GM12872 (cell line): Measurements from ENCODE around the gene LLGL2.

Experiments used
- TF ChIP-seq, protein P1 (sequence below): IDR thresholded peaks from 3 replicates; pipeline ENCODE4 v1.5.1; 2011; ENCODE audit warnings: low read depth, mild to moderate bottlenecking, low read length, moderate library complexity; ENCODE audit not compliant: insufficient read depth

LLGL2 gene

DNA sequence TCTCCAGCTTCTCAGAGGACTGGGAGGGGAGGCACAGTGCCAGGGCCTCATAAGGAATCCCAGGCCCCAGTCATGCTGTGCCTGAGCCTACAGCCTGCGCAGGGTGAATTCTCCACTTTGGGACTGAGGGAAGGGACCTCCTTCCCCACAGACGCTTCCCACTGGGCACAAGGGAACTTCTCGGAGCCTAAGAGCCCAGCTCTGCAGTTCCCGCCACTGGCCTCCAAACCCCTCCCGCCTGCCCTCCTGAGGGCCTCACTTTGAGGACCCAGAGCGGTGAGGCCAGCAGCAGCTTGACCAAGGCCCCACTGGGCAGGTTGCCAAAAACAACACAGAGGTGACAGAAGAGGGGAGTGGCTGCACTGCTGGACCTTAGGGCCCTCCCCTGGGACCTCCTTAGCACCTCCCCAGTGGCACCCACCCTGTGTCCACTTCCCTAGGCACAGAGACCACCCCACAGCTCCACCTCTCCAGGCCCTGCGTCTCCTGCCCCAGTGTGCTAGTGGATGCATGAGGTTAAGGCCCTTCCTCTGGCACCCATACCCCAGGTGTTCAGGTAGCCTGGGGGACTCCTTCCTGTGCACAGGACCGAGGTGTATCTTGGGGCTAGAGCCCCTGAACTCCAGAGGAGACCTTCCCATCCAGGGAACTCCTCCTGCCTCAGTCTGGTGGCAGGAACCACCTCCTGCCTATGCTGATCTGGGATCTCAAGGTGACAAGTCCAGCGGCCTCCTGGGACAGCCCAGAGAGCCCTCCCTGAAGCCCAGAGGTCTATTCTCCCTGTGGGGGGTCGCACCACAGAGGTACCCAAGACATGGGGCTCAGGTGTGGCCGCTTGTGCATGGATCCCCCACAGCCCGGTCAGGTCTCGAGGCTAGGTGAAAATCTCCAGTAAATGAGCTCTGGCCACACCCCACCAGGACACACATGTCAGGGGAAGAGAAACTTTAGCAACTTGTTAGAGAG lies 13.6 kb upstream of the LLGL2 start:
- TF ChIP-seq, protein P1, sequence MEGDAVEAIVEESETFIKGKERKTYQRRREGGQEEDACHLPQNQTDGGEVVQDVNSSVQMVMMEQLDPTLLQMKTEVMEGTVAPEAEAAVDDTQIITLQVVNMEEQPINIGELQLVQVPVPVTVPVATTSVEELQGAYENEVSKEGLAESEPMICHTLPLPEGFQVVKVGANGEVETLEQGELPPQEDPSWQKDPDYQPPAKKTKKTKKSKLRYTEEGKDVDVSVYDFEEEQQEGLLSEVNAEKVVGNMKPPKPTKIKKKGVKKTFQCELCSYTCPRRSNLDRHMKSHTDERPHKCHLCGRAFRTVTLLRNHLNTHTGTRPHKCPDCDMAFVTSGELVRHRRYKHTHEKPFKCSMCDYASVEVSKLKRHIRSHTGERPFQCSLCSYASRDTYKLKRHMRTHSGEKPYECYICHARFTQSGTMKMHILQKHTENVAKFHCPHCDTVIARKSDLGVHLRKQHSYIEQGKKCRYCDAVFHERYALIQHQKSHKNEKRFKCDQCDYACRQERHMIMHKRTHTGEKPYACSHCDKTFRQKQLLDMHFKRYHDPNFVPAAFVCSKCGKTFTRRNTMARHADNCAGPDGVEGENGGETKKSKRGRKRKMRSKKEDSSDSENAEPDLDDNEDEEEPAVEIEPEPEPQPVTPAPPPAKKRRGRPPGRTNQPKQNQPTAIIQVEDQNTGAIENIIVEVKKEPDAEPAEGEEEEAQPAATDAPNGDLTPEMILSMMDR: no peak

GRCh38 chr17:75512926-75513640 lies 12.4 kb upstream of the LLGL2 start:
- TF ChIP-seq, protein P1: no peak

GRCh38 chr17:75513641-75514000 lies 11.9 kb upstream of the LLGL2 start:
- TF ChIP-seq, protein P1: no peak

DNA sequence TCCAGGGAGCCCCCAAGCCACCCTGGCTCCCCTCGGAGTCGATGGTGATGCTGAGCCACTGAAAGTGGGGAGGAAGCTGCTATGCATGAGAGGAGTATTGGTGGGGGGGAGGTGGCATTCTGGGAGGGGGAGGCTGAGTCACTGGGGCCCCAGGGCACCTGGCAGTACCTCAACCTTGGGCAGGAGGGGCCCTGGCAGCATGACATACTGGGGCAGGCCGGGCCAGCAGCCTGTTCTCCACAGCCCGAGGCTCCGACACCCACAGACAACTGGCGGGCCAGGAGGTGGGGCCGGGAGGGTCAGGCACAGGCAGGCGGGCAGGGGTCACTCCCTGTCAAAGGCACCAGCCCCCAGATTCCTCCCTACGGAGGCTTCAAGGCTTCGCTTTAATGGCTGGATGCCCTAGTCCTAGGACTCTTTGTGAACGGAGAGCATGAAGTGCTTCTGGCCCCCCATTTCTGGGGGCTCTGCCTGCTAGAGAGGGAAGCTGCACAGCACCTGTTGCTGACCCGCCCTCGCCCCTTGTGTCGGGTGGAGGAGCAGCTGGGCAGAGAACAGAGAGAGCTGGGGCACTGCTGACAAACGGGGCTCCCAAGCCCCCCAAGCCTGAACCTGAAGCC lies 11.1 kb upstream of the LLGL2 start:
- TF ChIP-seq, protein P1: no peak

DNA sequence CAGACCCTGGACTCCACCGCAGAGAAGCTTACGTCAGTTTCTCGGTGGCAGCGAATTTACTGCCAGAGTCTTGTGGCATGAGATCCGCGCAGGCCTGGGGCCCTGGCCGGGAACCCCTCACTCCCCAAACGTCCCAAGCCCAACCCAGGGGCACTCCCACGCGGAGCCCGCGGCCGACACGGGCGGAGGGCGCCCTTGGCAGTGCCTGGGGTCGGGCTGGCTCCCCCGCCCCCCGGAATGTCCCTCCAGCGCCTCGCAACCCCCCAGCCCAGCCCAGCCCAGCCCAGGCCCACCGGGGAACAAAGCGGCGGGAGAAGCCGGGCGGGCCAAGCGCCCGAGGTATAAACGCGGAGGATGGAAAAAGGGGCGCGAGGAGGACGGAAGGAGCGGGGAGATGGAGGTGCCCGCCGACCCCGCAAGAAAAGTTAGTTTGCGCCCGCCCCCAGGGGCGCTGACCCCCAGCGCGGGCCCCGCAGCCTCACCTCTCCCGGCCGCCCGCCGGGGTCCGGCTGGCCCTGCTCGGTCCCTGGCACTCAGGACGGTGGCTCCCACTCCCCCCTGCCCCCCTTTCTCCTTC lies 10.5 kb upstream of the LLGL2 start:
- TF ChIP-seq, protein P1: no peak

GRCh38 chr17:75515496-75516254 lies 9.8 kb upstream of the LLGL2 start, which contains the start of gene CASKIN2:
Gene CASKIN2, minus strand, starts transcription at chr17:75515537. Its CDS starts 1,733 bp downstream, at chr17:75513804.
- TF ChIP-seq, protein P1: peak; percentile 97
